Fibroblast of lung (primary cell): ENCODE measurements around the gene FGF9.

Experiments
- CTCF ChIP-seq, 2 donors: IDR thresholded peaks in 1 of 2; conservative IDR thresholded peaks in 1 of 2; 1 replicate in 1 of 2; 2 replicates in 1 of 2; pipeline ENCODE4 v1.5.1; 2011 to 2012; ENCODE audit warnings: low read length in 2 of 2, control low read depth in 1 of 2, inconsistent platforms in 1 of 2, low read depth in 1 of 2, mild to moderate bottlenecking in 1 of 2
- EZH2 ChIP-seq: IDR thresholded peaks from 2 replicates; pipeline ENCODE4 v1.5.1; 2012; ENCODE audit warnings: low read length, control low read depth, mild to moderate bottlenecking; ENCODE audit errors: missing control alignments

- TF ChIP-seq CTCF (conservative IDR thresholded peaks at IDR 0.05 in 1 of 2, IDR thresholded peaks at IDR 0.05 in 1 of 2; ENCODE audit: low read depth in 1 of 2, low read length in 2 of 2) (no peak), EZH2 (no peak)
These were observed 880 bp downstream of the FGF9 start for GRCh38 chr13:21671620-21672286.
